SU-DHL-6 (cell line): ENCODE measurements around the gene CASP10.
"Not testable (repeated sequence)": the region's sequence is repeated elsewhere in the genome, so short reads cannot be mapped to it uniquely, and the experiment has no call there.

Experiments used
- CTCF ChIP-seq: fragments of 200-600 bp; sonication (generic); IDR thresholded peaks from one replicate; pipeline ENCODE4 v1.5.1; 2017; ENCODE audit warnings: antibody characterized with exemption, mild to moderate bottlenecking, low read length, moderate library complexity; ENCODE audit not compliant: insufficient read depth, poor library complexity, severe bottlenecking
- EZH2phosphoT487 ChIP-seq: fragments of 200-600 bp; sonication (generic), shearing (Covaris generic); conservative IDR thresholded peaks from 2 replicates; pipeline ENCODE4 v1.6.1; 2018; ENCODE audit warnings: mild to moderate bottlenecking, antibody characterized with exemption, low read length, moderate library complexity, mixed read lengths

DNA sequence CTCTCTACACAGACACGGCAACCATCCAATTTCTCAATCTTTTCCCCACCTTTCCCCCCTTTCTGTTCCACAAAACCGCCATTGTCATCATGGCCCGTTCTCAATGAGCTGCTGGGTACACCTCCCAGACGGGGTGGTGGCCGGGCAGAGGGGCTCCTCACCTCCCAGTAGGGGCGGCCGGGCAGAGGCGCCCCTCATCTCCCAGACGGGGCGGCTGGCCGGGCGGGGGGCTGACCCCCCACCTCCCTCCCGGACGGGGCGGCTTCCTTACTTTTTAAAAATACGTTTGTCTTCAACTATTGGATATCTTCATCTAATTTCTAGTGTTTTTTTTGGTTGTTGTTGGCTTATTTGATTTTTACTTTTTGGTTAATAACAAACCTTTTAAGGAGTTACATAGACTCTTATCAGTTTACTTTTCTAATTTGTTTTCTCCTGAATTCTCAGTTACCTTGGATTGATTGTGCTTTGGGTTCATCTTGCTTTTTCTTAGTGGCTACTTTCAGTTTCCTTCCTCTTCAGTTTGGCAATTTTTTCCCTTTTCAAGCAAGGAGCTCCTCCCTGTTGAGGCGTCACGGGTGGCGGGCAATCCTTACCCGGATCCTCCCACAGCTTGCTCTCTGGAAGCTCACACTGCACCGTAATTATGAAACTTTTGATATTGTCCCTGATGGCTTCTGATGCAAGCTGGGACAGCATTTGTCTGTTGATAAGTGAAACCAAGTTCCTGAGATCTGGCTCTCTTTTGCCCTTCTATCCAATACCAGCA is 56.4 kb downstream of the CASP10 start:
- not testable (repeated sequence) for TF ChIP-seq CTCF, EZH2phosphoT487
